H9 (cell line): ENCODE measurements around the gene LRRC26. TPM values are rescaled to one million over a fixed set of nuclear protein-coding genes. Genes with fewer than 3 reads are reported as not detected.

ENCODE experiments used
- DNase-seq: peaks from one replicate; pipeline ENCODE4 v3.0.0-alpha.2; 2017
- H2AFZ ChIP-seq: one replicate; pipeline ENCODE4 v1.6.1; 2013; ENCODE audit warnings: mild to moderate bottlenecking, low read length, control low read depth, moderate library complexity
- H2AK5ac ChIP-seq: 2 replicates; pipeline ENCODE4 v1.6.1; 2013; ENCODE audit warnings: low read length, control low read depth, mixed read lengths; ENCODE audit not compliant: insufficient read length
- H2BK120ac ChIP-seq: one replicate; pipeline ENCODE4 v1.6.1; 2013; ENCODE audit warnings: low read depth, mild to moderate bottlenecking, low read length, control low read depth, inconsistent platforms; ENCODE audit not compliant: poor library complexity, severe bottlenecking
- H2BK12ac ChIP-seq: 2 replicates; pipeline ENCODE4 v1.6.1; 2013; ENCODE audit warnings: low read length, control low read depth, mixed read lengths, low read depth; ENCODE audit not compliant: insufficient read length
- H2BK15ac ChIP-seq: 2 replicates; pipeline ENCODE4 v1.6.1; 2013; ENCODE audit warnings: low read depth, low read length, control low read depth
- H2BK20ac ChIP-seq: one replicate; pipeline ENCODE4 v1.6.1; 2013; ENCODE audit warnings: low read depth, mild to moderate bottlenecking, low read length, control low read depth, inconsistent platforms; ENCODE audit not compliant: poor library complexity, severe bottlenecking
- H2BK5ac ChIP-seq: 2 replicates; pipeline ENCODE4 v1.6.1; 2013; ENCODE audit warnings: low read length, control low read depth, mixed read lengths; ENCODE audit not compliant: insufficient read length
- H3K14ac ChIP-seq: 2 replicates; pipeline ENCODE4 v1.6.1; 2013; ENCODE audit warnings: low read length, control low read depth; ENCODE audit not compliant: insufficient read depth
- H3K18ac ChIP-seq: 2 replicates; pipeline ENCODE4 v1.6.1; 2013; ENCODE audit warnings: low read depth, mild to moderate bottlenecking, mixed read lengths, low read length, control low read depth; ENCODE audit not compliant: insufficient read length
- H3K23ac ChIP-seq: 2 replicates; pipeline ENCODE4 v1.6.1; 2013; ENCODE audit warnings: low read length, control low read depth, mixed read lengths, low read depth; ENCODE audit not compliant: insufficient read length
- H3K23me2 ChIP-seq: 2 replicates; pipeline ENCODE4 v1.6.1; 2013; ENCODE audit warnings: low read depth, mild to moderate bottlenecking, mixed read lengths, low read length, control low read depth; ENCODE audit not compliant: insufficient read length, poor library complexity, severe bottlenecking
- H3K27ac ChIP-seq: 2 replicates; pipeline ENCODE4 v1.5.1; 2013; ENCODE audit warnings: low read length, control low read depth, mixed read lengths, low read depth; ENCODE audit not compliant: insufficient read length
- H3K27me3 ChIP-seq: 2 replicates; pipeline ENCODE4 v1.6.1; 2013; ENCODE audit warnings: low read length, control low read depth, inconsistent platforms; ENCODE audit not compliant: insufficient read depth
- H3K4ac ChIP-seq: 2 replicates; pipeline ENCODE4 v1.6.1; 2013; ENCODE audit warnings: low read depth, mild to moderate bottlenecking, control low read depth, inconsistent platforms, low read length, moderate library complexity
- H3K4me1 ChIP-seq: 2 replicates; pipeline ENCODE4 v1.6.1; 2013; ENCODE audit warnings: low read length, control low read depth, inconsistent platforms; ENCODE audit not compliant: insufficient read depth
- H3K4me2 ChIP-seq: 2 replicates; pipeline ENCODE4 v1.6.1; 2013; ENCODE audit warnings: low read length, control low read depth, mixed read lengths; ENCODE audit not compliant: insufficient read length, insufficient read depth
- H3K56ac ChIP-seq: 2 replicates; pipeline ENCODE4 v1.6.1; 2013; ENCODE audit warnings: low read depth, mild to moderate bottlenecking, mixed read lengths, low read length, control low read depth; ENCODE audit not compliant: insufficient read length
- H3K79me1 ChIP-seq: 2 replicates; pipeline ENCODE4 v1.6.1; 2013; ENCODE audit warnings: low read depth, mild to moderate bottlenecking, moderate library complexity, low read length, control low read depth, inconsistent platforms; ENCODE audit not compliant: insufficient read depth, poor library complexity, severe bottlenecking
- H3K79me2 ChIP-seq: 2 replicates; pipeline ENCODE4 v1.6.1; 2013; ENCODE audit warnings: low read length, control low read depth, inconsistent platforms; ENCODE audit not compliant: insufficient read depth
- H3K9ac ChIP-seq: 2 replicates; pipeline ENCODE4 v1.6.1; 2013; ENCODE audit warnings: low read length, control low read depth, mixed read lengths; ENCODE audit not compliant: insufficient read length; ENCODE audit errors: extremely low read depth
- H3K9me3 ChIP-seq: one replicate; pipeline ENCODE4 v1.6.1; 2013; ENCODE audit warnings: low read depth, low read length, inconsistent platforms; ENCODE audit not compliant: control insufficient read depth
- H3T11ph ChIP-seq: one replicate; pipeline ENCODE4 v1.6.1; 2013; ENCODE audit warnings: mild to moderate bottlenecking, low read length, control low read depth, inconsistent platforms
- H4K20me1 ChIP-seq: one replicate; pipeline ENCODE4 v1.6.1; 2013; ENCODE audit not compliant: control insufficient read depth, insufficient read length, insufficient read depth
- H4K5ac ChIP-seq: 2 replicates; pipeline ENCODE4 v1.6.1; 2013; ENCODE audit warnings: low read depth, mild to moderate bottlenecking, mixed read lengths, low read length, control low read depth; ENCODE audit not compliant: insufficient read length
- H4K8ac ChIP-seq: replicated peaks from 2 replicates; pipeline ENCODE4 v1.6.1; 2013; ENCODE audit warnings: low read length, control low read depth, mixed read lengths, low read depth; ENCODE audit not compliant: insufficient read length
- H4K91ac ChIP-seq: 2 replicates; pipeline ENCODE4 v1.6.1; 2013; ENCODE audit warnings: low read depth, mild to moderate bottlenecking, moderate library complexity, mixed read lengths, low read length, control low read depth; ENCODE audit not compliant: insufficient read length
- H3K27ac Mint-ChIP-seq, 3 experiments: 2 replicates in 2 of 3; 3 replicates in 1 of 3; pipeline ENCODE4 v1.8.0; 2020 to 2021; ENCODE audit warnings: mixed read lengths in 3 of 3, mild to moderate bottlenecking in 1 of 3, moderate library complexity in 1 of 3
- H3K27me3 Mint-ChIP-seq: 2 replicates; pipeline ENCODE4 v1.8.0; 2021; ENCODE audit warnings: low read depth, mild to moderate bottlenecking, moderate library complexity, mixed read lengths
- H3K36me3 Mint-ChIP-seq, 3 experiments: 2 replicates in 2 of 3; 3 replicates in 1 of 3; pipeline ENCODE4 v1.8.0; 2020 to 2021; ENCODE audit warnings: low read depth in 3 of 3, mixed read lengths in 3 of 3; ENCODE audit not compliant: insufficient read depth in 1 of 3
- H3K4me1 Mint-ChIP-seq, 2 experiments: 2 replicates each; pipeline ENCODE4 v1.8.0; 2020; ENCODE audit warnings: mixed read lengths in 2 of 2
- H3K4me3 Mint-ChIP-seq, 2 experiments: 2 replicates in 1 of 2; 3 replicates in 1 of 2; pipeline ENCODE4 v1.8.0; 2020 to 2021; ENCODE audit warnings: mild to moderate bottlenecking in 2 of 2, mixed read lengths in 2 of 2, moderate library complexity in 1 of 2
- H3K9me3 Mint-ChIP-seq, 2 experiments: 2 replicates in 1 of 2; 3 replicates in 1 of 2; pipeline ENCODE4 v1.8.0; 2020; ENCODE audit warnings: mild to moderate bottlenecking in 2 of 2, mixed read lengths in 2 of 2, moderate library complexity in 1 of 2
- CTCF ChIP-seq: fragments of 200-600 bp; sonication (generic); conservative IDR thresholded peaks from 3 replicates; pipeline ENCODE4 v1.8.0; 2021; ENCODE audit warnings: antibody characterized with exemption, mild to moderate bottlenecking
- WGBS: extraction: QIAGEN DNeasy Blood & Tissue Kit; methylation state at CpG from one replicate; pipeline ENCODE4 v1.1.7; 2013; ENCODE audit warnings: missing lambda C conversion rate, low lambda C conversion rate, mixed read lengths; ENCODE audit not compliant: insufficient read length; ENCODE audit errors: extremely low coverage; 5-methylcytosine and 5-hydroxymethylcytosine counted together
- total RNA-seq: library from RNA; stranded (reverse); gene quantifications from 2 replicates; pipeline ENCODE4 v1.2.1, GENCODE V29; 2021

The LRRC26 gene
- total RNA-seq, 1 experiment from 2014 or later: 0.96 TPM

- H3K79me2 ChIP-seq: no peaks in the 10 kb centered on the region
- Mint-ChIP-seq H3K9me3 (no peaks in the 10 kb centered on the region; a peak in 2 of 5 replicates), H3K27ac (no peak overlapping the region), H3K4me3 (no peak overlapping the region), H3K36me3 (no peaks in the 10 kb centered on the region), H3K4me1 (peaks cover 0 to 11% of the 10 kb centered on the region in 2 experiments; a peak in 2 of 4 replicates), H3K27me3 (peaks cover 54% of the 10 kb centered on the region)
- H3T11ph ChIP-seq: no peak overlapping the region
- no peak overlapping the region for H3K9ac ChIP-seq
- H3K56ac ChIP-seq: no peak overlapping the region
- no peak overlapping the region for H3K14ac ChIP-seq
- H3K4me2 ChIP-seq: no peak overlapping the region
- H3K27me3 ChIP-seq: no peaks in the 10 kb centered on the region; the same call in 1 of the 2 replicates
- no peak overlapping the region for H3K4ac ChIP-seq
- H2BK120ac ChIP-seq: no peak overlapping the region
- H2AFZ ChIP-seq: no peak overlapping the region
- H3K9me3 ChIP-seq: no peaks in the 10 kb centered on the region
- no peak overlapping the region for H4K91ac ChIP-seq
- no peak for TF ChIP-seq CTCF
- no CpG with 5 or more reads among the region's 9 CpGs for WGBS
- no peaks in the 10 kb centered on the region for H4K20me1 ChIP-seq
- H2BK15ac ChIP-seq: no peak overlapping the region
- H3K18ac ChIP-seq: no peak overlapping the region
- H3K4me1 ChIP-seq: no peaks in the 10 kb centered on the region; the same call in 1 of the 2 replicates
- no peak overlapping the region for H4K5ac ChIP-seq
- H3K79me1 ChIP-seq: no peaks in the 10 kb centered on the region
- no peak overlapping the region for H2AK5ac ChIP-seq
- H3K23ac ChIP-seq: no peak overlapping the region
- H2BK5ac ChIP-seq: no peak overlapping the region
- H3K23me2 ChIP-seq: no peaks in the 10 kb centered on the region
- H4K8ac ChIP-seq: no peak overlapping the region
- no peak overlapping the region for H3K27ac ChIP-seq
- no peak overlapping the region for H2BK12ac ChIP-seq
- DNase-seq: no peak
- H2BK20ac ChIP-seq: no peak overlapping the region
Measured at GRCh38 chr9:137146527-137146918, 23.3 kb downstream of the LRRC26 start.
